HepG2 (cell line): ENCODE measurements around the gene MZT2A. TPM values are rescaled to one million over a fixed set of nuclear protein-coding genes. Genes with fewer than 3 reads are reported as not detected.

Experiments
- ATAC-seq: fragments of 200-7000 bp; cut with Tn5 transposase; 3 replicates; pipeline ENCODE4 v1.9.1; 2020; ENCODE audit warnings: mild to moderate bottlenecking, moderate library complexity
- BruUV-seq: library from RNA; stranded (reverse); fragments of 400-500 nt; replicated peaks from 2 replicates; lab custom pipeline; 2021; lab: Mats Ljungman, UMichigan
- CTCF ChIA-PET: fragments of 300-600 bp; formaldehyde crosslinking; extraction: SDS; loops from one replicate; lab custom pipeline; 2021; ENCODE audit warnings: low total read pairs, inconsistent platforms, low intra/inter-chr PET ratio; lab: Yijun Ruan, JAX
- POLR2A ChIA-PET: fragments of 350-600 bp; sonication (Branson Sonifier 250); formaldehyde crosslinking; loops from one replicate; lab custom pipeline; 2020; ENCODE audit warnings: antibody characterized with exemption, inconsistent platforms; lab: Yijun Ruan, JAX
- DNase-seq: peaks from one replicate; pipeline ENCODE4 v3.0.0-alpha.2; 2015; ENCODE audit warnings: low spot score
- FAIRE-seq: peaks from 3 replicates; lab custom pipeline; 2011; peaks lifted over from hg19 to GRCh38; lab: Jason Lieb, UNC
- H2AFZ ChIP-seq: one replicate; pipeline ENCODE4 v1.6.1; 2011; ENCODE audit warnings: low read length, inconsistent platforms
- H3K27ac ChIP-seq: fragments of 300-600 bp; 3 replicates; pipeline ENCODE4 v1.8.0; 2011; ENCODE audit warnings: mixed run types, mild to moderate bottlenecking, mixed read lengths, low read length, inconsistent platforms; ENCODE audit not compliant: insufficient read depth; ENCODE audit errors: extremely low read length
- H3K27me3 ChIP-seq, 2 experiments: fragments of 200-600 bp in 1 of 2; 2 replicates in 1 of 2; 3 replicates in 1 of 2; pipeline versions ENCODE4 v1.6.0 to v1.8.0; 2011; ENCODE audit warnings: low read length in 2 of 2, mild to moderate bottlenecking in 2 of 2, moderate library complexity in 2 of 2, inconsistent platforms in 1 of 2; ENCODE audit not compliant: insufficient read depth in 2 of 2, control insufficient read depth in 1 of 2
- H3K36me3 ChIP-seq, 2 experiments: fragments of 200-600 bp in 1 of 2; replicated peaks in 1 of 2; 2 replicates in 1 of 2; 3 replicates in 1 of 2; pipeline versions ENCODE4 v1.5.1 to v1.8.0; 2011; ENCODE audit warnings: low read length in 2 of 2, inconsistent platforms in 1 of 2; ENCODE audit not compliant: insufficient read depth in 2 of 2, control insufficient read depth in 1 of 2
- H3K4me1 ChIP-seq: 2 replicates; pipeline ENCODE4 v1.5.1; 2012; ENCODE audit warnings: low read length, inconsistent platforms; ENCODE audit not compliant: insufficient read depth
- H3K4me2 ChIP-seq: 2 replicates; pipeline ENCODE4 v1.6.0; 2011; ENCODE audit warnings: low read depth, low read length, inconsistent platforms
- H3K4me3 ChIP-seq, 3 experiments: fragments of 200-600 bp in 1 of 3; sonication (generic), shearing (Covaris generic) in 1 of 3; replicated peaks in 1 of 3; 2 replicates each; pipeline ENCODE4 v1.5.1; 2011 to 2016; ENCODE audit warnings: low read length in 3 of 3, inconsistent platforms in 2 of 3, low read depth in 2 of 3, mild to moderate bottlenecking in 2 of 3, control low read depth in 1 of 3, mixed read lengths in 1 of 3; ENCODE audit not compliant: insufficient read depth in 1 of 3
- H3K79me2 ChIP-seq: one replicate; pipeline ENCODE4 v1.6.1; 2011; ENCODE audit warnings: low read length, inconsistent platforms; ENCODE audit not compliant: insufficient read depth
- H3K9ac ChIP-seq: 2 replicates; pipeline ENCODE4 v1.6.0; 2011; ENCODE audit warnings: mild to moderate bottlenecking, low read depth, low read length, inconsistent platforms; ENCODE audit not compliant: insufficient read depth
- H3K9me3 ChIP-seq: 2 replicates; pipeline ENCODE4 v1.5.1; 2012; ENCODE audit warnings: mild to moderate bottlenecking, low read length
- H4K20me1 ChIP-seq: 2 replicates; pipeline ENCODE4 v1.6.0; 2011; ENCODE audit warnings: inconsistent platforms, mild to moderate bottlenecking, low read length, moderate library complexity; ENCODE audit not compliant: insufficient read depth
- ATF4 ChIP-seq, 2 experiments: fragments of 450-650 bp in 1 of 2; sonication (generic) in 1 of 2; formaldehyde crosslinking; IDR thresholded peaks; 2 replicates each; pipeline versions ENCODE4 v1.5.0 to v1.8.0; 2020 to 2022; ENCODE audit warnings: mild to moderate bottlenecking in 1 of 2, missing genetic modification reagents in 1 of 2
- GPN1 ChIP-seq: sonication (generic); formaldehyde crosslinking; IDR thresholded peaks from 2 replicates; pipeline ENCODE4 v1.5.1; 2020; ENCODE audit warnings: missing genetic modification reagents, borderline replicate concordance
- HIC2 ChIP-seq: sonication (generic); formaldehyde crosslinking; IDR thresholded peaks from 2 replicates; pipeline ENCODE4 v1.9.0; 2022; ENCODE audit warnings: low read depth, missing genetic modification reagents
- HMGXB3 ChIP-seq: sonication (generic); formaldehyde crosslinking; IDR thresholded peaks from 2 replicates; pipeline ENCODE4 v1.4.0; 2020; ENCODE audit warnings: missing genetic modification reagents, borderline replicate concordance
- MTF1 ChIP-seq: sonication (generic); formaldehyde crosslinking; IDR thresholded peaks from 2 replicates; pipeline ENCODE4 v1.5.0; 2020; ENCODE audit warnings: missing genetic modification reagents
- SMAD3 ChIP-seq: sonication (generic); formaldehyde crosslinking; IDR thresholded peaks from 2 replicates; pipeline ENCODE4 v1.4.0; 2020; ENCODE audit warnings: missing genetic modification reagents
- STAG1 ChIP-seq: sonication (generic); formaldehyde crosslinking; IDR thresholded peaks from 2 replicates; pipeline ENCODE4 v1.4.0; 2020; ENCODE audit warnings: missing genetic modification reagents
- ZBTB25 ChIP-seq: IDR thresholded peaks from 2 replicates; pipeline ENCODE4 v1.6.1; 2018; ENCODE audit warnings: missing genetic modification reagents
- ZBTB46 ChIP-seq: sonication (generic); formaldehyde crosslinking; IDR thresholded peaks from 2 replicates; pipeline ENCODE4 v1.4.0; 2020; ENCODE audit warnings: mild to moderate bottlenecking, missing genetic modification reagents, borderline replicate concordance
- ZNF12 ChIP-seq: sonication (generic); formaldehyde crosslinking; IDR thresholded peaks from 2 replicates; pipeline ENCODE4 v1.5.0; 2020; ENCODE audit warnings: missing genetic modification reagents
- ZNF224 ChIP-seq: sonication (generic); formaldehyde crosslinking; IDR thresholded peaks from 2 replicates; pipeline ENCODE4 v1.5.0; 2020; ENCODE audit warnings: mild to moderate bottlenecking, missing genetic modification reagents
- ZNF326 ChIP-seq: sonication (generic); formaldehyde crosslinking; IDR thresholded peaks from 2 replicates; pipeline ENCODE4 v1.4.0; 2020; ENCODE audit warnings: missing genetic modification reagents, borderline replicate concordance
- ZNF496 ChIP-seq: sonication (generic); formaldehyde crosslinking; IDR thresholded peaks from 2 replicates; pipeline ENCODE4 v1.8.1; 2023; ENCODE audit warnings: mild to moderate bottlenecking, moderate library complexity, missing genetic modification reagents; ENCODE audit not compliant: insufficient replicate concordance
- ZNF883 ChIP-seq: sonication (generic); formaldehyde crosslinking; IDR thresholded peaks from 2 replicates; pipeline ENCODE4 v1.5.1; 2020; ENCODE audit warnings: mild to moderate bottlenecking, missing genetic modification reagents; ENCODE audit errors: not compliant biosample characterization
- WGBS: methylation state at CpG from one replicate; pipeline ENCODE4 v1.1.6; 2017; ENCODE audit warnings: low lambda C conversion rate; 5-methylcytosine and 5-hydroxymethylcytosine counted together
- in situ Hi-C: cut with HindIII; loops from 2 replicates; pipeline ENCODE4 v1.10.0; 2017; ENCODE audit warnings: low pct_unique_long_range_greater_than_20kb; ENCODE audit not compliant: extremely low pct_ligation_motif_present
- intact Hi-C: fragments of 100-400 bp; cut with micrococcal nuclease; formaldehyde crosslinking; loops from one replicate; pipeline ENCODE4 v1.10.0; 2022; ENCODE audit not compliant: unreplicated experiment
- polyA plus RNA-seq, 8 experiments: library from polyadenylated mRNA; depleted of rRNA in 3 of 8; stranded (reverse) in 7 of 8; unstranded in 1 of 8; fragments of >200 nt; fragmentation: Illumina TruSeq in 4 of 8; extraction: Trizol in 4 of 8; gene quantifications; 2 replicates each; pipeline versions ENCODE4 v1.2.1 to v1.2.3, GENCODE V29; 2011 to 2016; ENCODE audit warnings: low read depth in 4 of 8, missing spikeins in 1 of 8, mixed read lengths in 1 of 8; ENCODE audit not compliant: insufficient read depth in 1 of 8
- total RNA-seq, 5 experiments: library from RNA; depleted of rRNA; stranded (reverse); fragments of >200 nt; fragmentation: Illumina TruSeq; extraction: Trizol; gene quantifications; 2 replicates each; pipeline ENCODE4 v1.2.3, GENCODE V29; 2016; ENCODE audit warnings: low read depth in 1 of 5

MZT2A gene
- total and polyA plus RNA-seq, 2 of the 13 experiments (the other 11 are each of a cell fraction or from before 2014, with no cell fraction given) = 221 to 349 TPM

GRCh38 chr2:131535526-131535925, 43.3 kb upstream of the MZT2A start:
- H3K4me3 ChIP-seq = no peak overlapping the region
- no peak for TF ChIP-seq HMGXB3 (CRISPR knock-in tag)
- no peak for TF ChIP-seq ZNF326 (CRISPR knock-in tag)
- no peak for TF ChIP-seq ATF4 (CRISPR knock-in tag; IDR thresholded peaks at IDR 0.05)
- TF ChIP-seq ZBTB46 (CRISPR knock-in tag) = no peak
- TF ChIP-seq ZNF224 (CRISPR knock-in tag) = no peak
- TF ChIP-seq ZNF496 = no peak
- TF ChIP-seq ZNF12 (CRISPR knock-in tag) = no peak
- TF ChIP-seq GPN1 (CRISPR knock-in tag) = no peak
- TF ChIP-seq HIC2 (CRISPR knock-in tag) = no peak
- TF ChIP-seq SMAD3 (CRISPR knock-in tag) = no peak
- no peak for TF ChIP-seq STAG1 (CRISPR knock-in tag)
- TF ChIP-seq ZNF883 (CRISPR knock-in tag) = no peak
- TF ChIP-seq MTF1 (CRISPR knock-in tag) = no peak
- TF ChIP-seq ZBTB25 (CRISPR knock-in tag) = no peak
- H3K27ac ChIP-seq = no peak overlapping the region
- CTCF ChIA-PET = no interaction called here
- ATAC-seq (no peak), DNase-seq (no peak), FAIRE-seq (no peak)
- no peak overlapping the region for H2AFZ ChIP-seq
- H3K4me1 ChIP-seq = no peaks in the 10 kb centered on the region
- peaks cover 0 to 3% of the 10 kb centered on the region in 2 experiments; a peak in 1 of 5 replicates for H3K27me3 ChIP-seq
- 8% methylated on average over 2 of the region's 4 CpGs for WGBS
- POLR2A ChIA-PET = no interaction called here
- in situ Hi-C loops = no loop called here
- BruUV-seq = no TSS peak
- no peaks in the 10 kb centered on the region for H3K79me2 ChIP-seq
- no peak overlapping the region for H3K4me2 ChIP-seq
- H3K9me3 ChIP-seq = no peaks in the 10 kb centered on the region
- intact Hi-C loops = no loop called here
- no peaks in the 10 kb centered on the region for H4K20me1 ChIP-seq
- H3K36me3 ChIP-seq = no peaks in the 10 kb centered on the region
- H3K9ac ChIP-seq = no peak overlapping the region
